HL-60 (cell line): ENCODE data around the gene FBH1.

Experiments used
- POLR2AphosphoS5 ChIP-seq: IDR thresholded peaks from 2 replicates; pipeline ENCODE4 v1.6.1; 2012; ENCODE audit warnings: low read depth
- SPI1 ChIP-seq: IDR thresholded peaks from 2 replicates; pipeline ENCODE4 v1.6.1; 2012; ENCODE audit warnings: low read depth, mild to moderate bottlenecking, borderline replicate concordance
- TF ChIP-seq, protein P1 (sequence below): IDR thresholded peaks from one replicate; pipeline ENCODE4 v1.5.1; 2011; ENCODE audit warnings: low read length, control low read depth, inconsistent platforms; ENCODE audit not compliant: insufficient read depth

DNA sequence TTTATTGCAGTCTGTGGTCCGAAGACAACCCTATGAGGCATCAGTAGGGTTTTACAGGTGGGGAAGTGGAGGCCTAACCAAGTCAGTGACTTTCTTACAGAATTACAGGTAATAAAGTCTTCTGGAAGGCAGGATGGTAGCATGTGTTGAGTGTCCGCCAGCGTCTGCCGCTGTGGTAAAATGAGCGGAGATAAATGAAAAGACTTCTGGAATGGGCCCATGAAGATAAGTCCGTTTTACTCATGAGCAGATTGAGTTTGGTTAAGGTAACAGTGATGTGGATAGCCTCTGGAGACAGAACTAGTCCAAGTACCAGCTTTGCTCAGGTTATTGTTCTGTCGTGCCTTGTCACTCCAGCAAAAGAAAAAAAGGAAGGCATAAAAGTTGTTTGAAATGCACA lies 966 bp downstream of the FBH1 start:
- TF ChIP-seq, protein P1, sequence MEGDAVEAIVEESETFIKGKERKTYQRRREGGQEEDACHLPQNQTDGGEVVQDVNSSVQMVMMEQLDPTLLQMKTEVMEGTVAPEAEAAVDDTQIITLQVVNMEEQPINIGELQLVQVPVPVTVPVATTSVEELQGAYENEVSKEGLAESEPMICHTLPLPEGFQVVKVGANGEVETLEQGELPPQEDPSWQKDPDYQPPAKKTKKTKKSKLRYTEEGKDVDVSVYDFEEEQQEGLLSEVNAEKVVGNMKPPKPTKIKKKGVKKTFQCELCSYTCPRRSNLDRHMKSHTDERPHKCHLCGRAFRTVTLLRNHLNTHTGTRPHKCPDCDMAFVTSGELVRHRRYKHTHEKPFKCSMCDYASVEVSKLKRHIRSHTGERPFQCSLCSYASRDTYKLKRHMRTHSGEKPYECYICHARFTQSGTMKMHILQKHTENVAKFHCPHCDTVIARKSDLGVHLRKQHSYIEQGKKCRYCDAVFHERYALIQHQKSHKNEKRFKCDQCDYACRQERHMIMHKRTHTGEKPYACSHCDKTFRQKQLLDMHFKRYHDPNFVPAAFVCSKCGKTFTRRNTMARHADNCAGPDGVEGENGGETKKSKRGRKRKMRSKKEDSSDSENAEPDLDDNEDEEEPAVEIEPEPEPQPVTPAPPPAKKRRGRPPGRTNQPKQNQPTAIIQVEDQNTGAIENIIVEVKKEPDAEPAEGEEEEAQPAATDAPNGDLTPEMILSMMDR: no peak
- TF ChIP-seq POLR2AphosphoS5: no peak
- no peak for TF ChIP-seq SPI1
